Neuronal stem cell (in vitro differentiated cells): Measurements from ENCODE around the gene TMPRSS6.

ENCODE experiments used
- DNase-seq: peaks from one replicate; pipeline ENCODE4 v3.0.0-alpha.2; 2013; ENCODE audit warnings: low spot score
- H2AFZ ChIP-seq: one replicate; pipeline ENCODE4 v1.6.1; 2013; ENCODE audit warnings: mild to moderate bottlenecking, low read length, inconsistent platforms
- H2AK5ac ChIP-seq: 2 replicates; pipeline ENCODE4 v1.6.1; 2013; ENCODE audit warnings: low read depth, mild to moderate bottlenecking, inconsistent platforms, low read length, moderate library complexity, mixed read lengths
- H2BK120ac ChIP-seq: 2 replicates; pipeline ENCODE4 v1.6.1; 2013; ENCODE audit warnings: low read depth, mild to moderate bottlenecking, inconsistent platforms, low read length, moderate library complexity, mixed read lengths
- H2BK12ac ChIP-seq: one replicate; pipeline ENCODE4 v1.6.1; 2013; ENCODE audit warnings: low read length, inconsistent platforms
- H2BK15ac ChIP-seq: 2 replicates; pipeline ENCODE4 v1.6.1; 2013; ENCODE audit warnings: mild to moderate bottlenecking, low read length, inconsistent platforms, mixed read lengths
- H2BK5ac ChIP-seq: one replicate; pipeline ENCODE4 v1.6.1; 2013; ENCODE audit warnings: inconsistent platforms, mild to moderate bottlenecking, low read length, moderate library complexity
- H3K14ac ChIP-seq: one replicate; pipeline ENCODE4 v1.6.1; 2013; ENCODE audit warnings: low read length, inconsistent platforms
- H3K18ac ChIP-seq: 2 replicates; pipeline ENCODE4 v1.6.1; 2013; ENCODE audit warnings: low read length, inconsistent platforms
- H3K23ac ChIP-seq: 2 replicates; pipeline ENCODE4 v1.6.1; 2013; ENCODE audit warnings: low read depth, mild to moderate bottlenecking, mixed read lengths, low read length, inconsistent platforms; ENCODE audit not compliant: poor library complexity
- H3K27ac ChIP-seq: replicated peaks from 3 replicates; pipeline ENCODE4 v1.5.1; 2013; ENCODE audit warnings: low read length, inconsistent platforms
- H3K27me3 ChIP-seq, 3 experiments: 2 replicates each; pipeline ENCODE4 v1.6.1; 2013; ENCODE audit warnings: low read length in 3 of 3, mild to moderate bottlenecking in 2 of 3, inconsistent platforms in 1 of 3, low read depth in 1 of 3, mixed read lengths in 1 of 3, moderate library complexity in 1 of 3; ENCODE audit not compliant: control insufficient read depth in 3 of 3, insufficient read depth in 3 of 3
- H3K36me3 ChIP-seq, 2 donors: replicated peaks in 1 of 2; 2 replicates each; pipeline ENCODE4 v1.6.1; 2013; ENCODE audit warnings: low read length in 2 of 2; ENCODE audit not compliant: control insufficient read depth in 2 of 2, insufficient read depth in 2 of 2
- H3K4ac ChIP-seq: 2 replicates; pipeline ENCODE4 v1.6.1; 2013; ENCODE audit warnings: inconsistent platforms, mild to moderate bottlenecking, low read length, moderate library complexity
- H3K4me1 ChIP-seq, 2 donors: 1 replicate in 1 of 2; 2 replicates in 1 of 2; pipeline ENCODE4 v1.6.1; 2013; ENCODE audit warnings: low read length in 2 of 2, low read depth in 1 of 2; ENCODE audit not compliant: control insufficient read depth in 2 of 2, insufficient read depth in 1 of 2
- H3K4me2 ChIP-seq: one replicate; pipeline ENCODE4 v1.6.1; 2013; ENCODE audit warnings: mild to moderate bottlenecking, low read length, inconsistent platforms; ENCODE audit not compliant: insufficient read depth, poor library complexity, severe bottlenecking
- H3K4me3 ChIP-seq, 2 donors: 2 replicates each; pipeline ENCODE4 v1.5.1; 2013; ENCODE audit warnings: low read length in 2 of 2, mild to moderate bottlenecking in 2 of 2, inconsistent platforms in 1 of 2, moderate library complexity in 1 of 2
- H3K79me1 ChIP-seq: one replicate; pipeline ENCODE4 v1.6.1; 2013; ENCODE audit warnings: low read depth, mild to moderate bottlenecking, inconsistent platforms, low read length, moderate library complexity
- H3K9ac ChIP-seq: one replicate; pipeline ENCODE4 v1.6.1; 2013; ENCODE audit warnings: mild to moderate bottlenecking, low read depth, low read length, inconsistent platforms; ENCODE audit not compliant: poor library complexity
- H3K9me3 ChIP-seq, 2 donors: replicated peaks in 1 of 2; 2 replicates each; pipeline versions ENCODE3 to v1.6.1; 2013; ENCODE audit warnings: low read length in 2 of 2, mild to moderate bottlenecking in 2 of 2, inconsistent platforms in 1 of 2, low read depth in 1 of 2, mixed read lengths in 1 of 2, moderate library complexity in 1 of 2; ENCODE audit not compliant: control insufficient read depth in 2 of 2, insufficient read depth in 1 of 2
- H4K8ac ChIP-seq: one replicate; pipeline ENCODE4 v1.6.1; 2013; ENCODE audit warnings: low read depth, mild to moderate bottlenecking, inconsistent platforms, low read length, moderate library complexity
- H4K91ac ChIP-seq: one replicate; pipeline ENCODE4 v1.6.1; 2013; ENCODE audit warnings: low read length, low read depth, mild to moderate bottlenecking, inconsistent platforms; ENCODE audit not compliant: poor library complexity
- WGBS, 2 donors: extraction: QIAGEN DNeasy Blood & Tissue Kit; methylation state at CpG; one replicate each; pipeline ENCODE4 v1.1.7; 2013; ENCODE audit warnings: missing lambda C conversion rate in 2 of 2, mixed read lengths in 1 of 2; ENCODE audit not compliant: insufficient read length in 2 of 2, insufficient replicate concordance in 1 of 2; ENCODE audit errors: extremely low coverage in 2 of 2; 5-methylcytosine and 5-hydroxymethylcytosine counted together

Gene TMPRSS6

GRCh38 chr22:37052386-37053309, 56.9 kb downstream of the TMPRSS6 start:
- H3K4me2 ChIP-seq = peak overlapping the region; percentile 78
- no CpG with 5 or more reads among the region's 25 CpGs for WGBS, 2 donors
- no peak overlapping the region for H4K8ac ChIP-seq
- H2BK15ac ChIP-seq = peak overlapping the region; percentile 30
- H3K9me3 ChIP-seq = peaks cover 0 to 2% of the 10 kb centered on the region in 2 donors
- peaks cover 18 to 50% of the 10 kb centered on the region in 2 donors for H3K36me3 ChIP-seq
- H3K18ac ChIP-seq = peak overlapping the region; percentile 63
- no peak overlapping the region for H2AK5ac ChIP-seq
- H3K79me1 ChIP-seq = no peaks in the 10 kb centered on the region
- peak overlapping the region; percentile 83 to 98 for H3K4me3 ChIP-seq
- H2BK12ac ChIP-seq = peak overlapping the region; percentile 10
- H3K27me3 ChIP-seq = peaks cover 0 to 4% (median 0%) of the 10 kb centered on the region in 3 experiments
- peak overlapping the region; percentile 97 for H2AFZ ChIP-seq
- no peak overlapping the region for H3K27ac ChIP-seq
- H2BK120ac ChIP-seq = no peak overlapping the region
- H3K4ac ChIP-seq = no peak overlapping the region
- DNase-seq = no peak
- H3K4me1 ChIP-seq = peaks cover 6% of the 10 kb centered on the region in 2 donors
- no peak overlapping the region for H4K91ac ChIP-seq
- peak overlapping the region; percentile 90 for H3K9ac ChIP-seq
- H3K23ac ChIP-seq = peak overlapping the region; percentile 32
- H3K14ac ChIP-seq = peak overlapping the region; percentile 32
- no peak overlapping the region for H2BK5ac ChIP-seq

DNA sequence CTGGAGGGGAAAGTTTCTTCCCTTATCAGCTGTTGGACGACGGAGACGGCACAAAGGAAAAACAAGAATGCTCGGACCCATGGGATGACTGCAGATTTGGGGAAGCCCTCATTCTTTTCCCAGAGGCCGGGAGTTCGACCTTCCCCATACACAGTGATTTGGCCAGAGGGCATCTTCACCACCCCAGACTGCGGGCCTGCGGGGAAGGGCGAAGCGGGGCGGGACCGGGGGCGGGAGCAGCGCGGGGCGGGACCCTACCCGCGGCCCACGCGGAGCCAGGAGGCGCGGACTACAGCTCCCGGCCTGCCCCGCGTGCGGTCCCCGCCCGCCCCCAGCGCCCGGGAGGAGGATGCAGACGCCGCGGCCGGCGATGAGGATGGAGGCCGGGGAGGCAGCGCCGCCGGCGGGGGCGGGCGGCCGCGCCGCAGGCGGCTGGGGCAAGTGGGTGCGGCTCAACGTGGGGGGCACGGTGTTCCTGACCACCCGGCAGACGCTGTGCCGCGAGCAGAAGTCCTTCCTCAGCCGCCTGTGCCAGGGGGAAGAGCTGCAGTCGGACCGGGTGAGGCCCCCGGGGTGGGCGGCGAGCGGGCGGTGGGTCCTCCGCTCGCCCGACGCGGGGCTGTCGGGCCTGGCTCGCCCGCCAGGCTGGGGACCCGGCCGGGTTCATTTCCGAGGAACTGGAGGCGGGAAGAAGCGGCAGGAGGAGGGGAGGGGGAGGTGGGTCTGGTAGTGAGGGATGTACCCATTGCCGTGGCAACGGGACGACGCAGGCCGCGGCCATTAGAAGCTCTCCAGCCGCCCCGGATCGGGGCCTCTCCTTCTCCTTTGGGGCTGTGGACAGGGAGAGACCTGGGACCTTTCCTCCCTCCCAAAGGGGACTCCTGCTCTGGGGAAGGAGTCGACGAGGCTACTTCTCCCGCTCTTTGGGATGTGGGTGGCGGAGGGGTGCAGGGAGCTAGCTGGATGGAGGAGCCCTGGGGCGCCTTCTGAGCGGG, 57.8 kb downstream of the TMPRSS6 start, which contains the start of gene KCTD17:
Gene KCTD17 (plus strand): TSS at position 352 of the 995 bp plus-strand sequence. CDS start 19 bp downstream, at position 371.
- H3K27me3 ChIP-seq = peaks cover 0 to 4% (median 0%) of the 10 kb centered on the region in 3 experiments
- no CpG with 5 or more reads among the region's 89 CpGs for WGBS, 2 donors
- peak within 1 kb of the TSS; percentile 32 for H3K23ac ChIP-seq
- H3K9ac ChIP-seq = peak within 1 kb of the TSS; percentile 90
- H3K4me3 ChIP-seq = peak within 1 kb of the TSS; percentile 83 to 98
- no peak within 1 kb of the TSS for H2BK120ac ChIP-seq
- peak within 1 kb of the TSS; percentile 30 for H2BK15ac ChIP-seq
- peak within 1 kb of the TSS; percentile 97 for H2AFZ ChIP-seq
- no peak within 1 kb of the TSS for H3K27ac ChIP-seq
- no peak within 1 kb of the TSS for H3K4ac ChIP-seq
- peaks cover 17 to 40% of the 10 kb centered on the region in 2 donors for H3K36me3 ChIP-seq
- peaks cover 6% of the 10 kb centered on the region in 2 donors for H3K4me1 ChIP-seq
- peaks cover 0 to 2% of the 10 kb centered on the region in 2 donors for H3K9me3 ChIP-seq
- no peaks in the 10 kb centered on the region for H3K79me1 ChIP-seq
- H3K14ac ChIP-seq = peak within 1 kb of the TSS; percentile 32
- no peak within 1 kb of the TSS for H4K91ac ChIP-seq
- no peak within 1 kb of the TSS for H2BK5ac ChIP-seq
- H2BK12ac ChIP-seq = peak within 1 kb of the TSS; percentile 91
- peak within 1 kb of the TSS; percentile 92 for H3K18ac ChIP-seq
- peak within 1 kb of the TSS; percentile 13 for H2AK5ac ChIP-seq
- H4K8ac ChIP-seq = no peak within 1 kb of the TSS
- DNase-seq = peak; percentile 54
- H3K4me2 ChIP-seq = peak within 1 kb of the TSS; percentile 78

- Histone ChIP-seq H2BK15ac (no peak overlapping the region), H3K18ac (no peak overlapping the region)
- WGBS, 2 donors = no CpG with 5 or more reads among the region's 6 CpGs
Measured at GRCh38 chr22:37050913-37051312, 58.6 kb downstream of the TMPRSS6 start.

More at GRCh38 chr22:37050913-37051312, 58.6 kb downstream of the TMPRSS6 start:
- H2BK120ac ChIP-seq = no peak overlapping the region
- no peak overlapping the region for H3K4ac ChIP-seq
- H2BK5ac ChIP-seq = no peak overlapping the region
- no peak overlapping the region for H3K9ac ChIP-seq
- H2AFZ ChIP-seq = peak overlapping the region; percentile 97
- no peaks in the 10 kb centered on the region for H3K79me1 ChIP-seq
- H3K23ac ChIP-seq = no peak overlapping the region
- peak overlapping the region in 1 of 2 donors; percentile 83 for H3K4me3 ChIP-seq
- no peak overlapping the region for H4K91ac ChIP-seq
- H3K9me3 ChIP-seq = peaks cover 0 to 2% of the 10 kb centered on the region in 2 donors
- H3K14ac ChIP-seq = no peak overlapping the region
- H3K4me1 ChIP-seq = peaks cover 6% of the 10 kb centered on the region in 2 donors
- H3K4me2 ChIP-seq = no peak overlapping the region
- H2AK5ac ChIP-seq = peak overlapping the region; percentile 13
- H3K36me3 ChIP-seq = peaks cover 10 to 33% of the 10 kb centered on the region in 2 donors
- DNase-seq = no peak
- no peak overlapping the region for H3K27ac ChIP-seq
- H4K8ac ChIP-seq = no peak overlapping the region
- peaks cover 0 to 4% (median 0%) of the 10 kb centered on the region in 3 experiments for H3K27me3 ChIP-seq
- no peak overlapping the region for H2BK12ac ChIP-seq
